GM18511 (cell line): ENCODE measurements around the gene MPP2.
"Not testable (repeated sequence)": the region's sequence is repeated elsewhere in the genome, so short reads cannot be mapped to it uniquely, and the experiment has no call there.

Source experiments
- ATAC-seq: cut with Tn5 transposase; IDR thresholded peaks from one replicate; pipeline ENCODE4 v1.9.1; 2021; ENCODE audit warnings: mild to moderate bottlenecking, moderate library complexity; ENCODE audit not compliant: unreplicated experiment

Gene MPP2

GRCh38 chr17:43852571-43852970 is 54.8 kb downstream of the MPP2 start:
- no peak for ATAC-seq

DNA sequence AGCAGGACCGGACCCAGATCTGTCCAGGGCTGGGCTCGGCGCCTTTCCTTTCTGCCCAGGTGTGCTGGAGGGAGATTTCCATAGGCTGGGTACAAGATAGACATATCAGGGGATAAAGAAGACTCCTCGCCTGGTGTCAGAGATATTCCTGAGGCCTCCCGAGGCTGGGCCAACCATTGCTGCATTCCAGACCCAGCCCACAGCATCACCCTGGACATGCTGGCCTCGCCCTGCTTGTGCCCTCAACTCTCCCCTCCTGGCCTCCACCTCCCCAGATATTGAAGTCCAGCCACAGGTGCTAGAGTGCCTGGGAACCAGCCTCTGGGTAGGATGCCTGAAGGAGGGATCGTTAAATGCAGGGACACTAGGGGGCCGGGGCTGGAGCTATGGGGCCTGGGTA is 58.2 kb downstream of the MPP2 start:
- no peak for ATAC-seq

GRCh38 chr17:43848601-43849000 is 58.7 kb downstream of the MPP2 start:
- no peak for ATAC-seq

GRCh38 chr17:43846963-43847371 is 60.4 kb downstream of the MPP2 start, which contains the start of gene CD300LG:
Gene CD300LG, plus strand, starts transcription at chr17:43847176. Its CDS starts 41 bp downstream, at chr17:43847217.
- no peak for ATAC-seq

DNA sequence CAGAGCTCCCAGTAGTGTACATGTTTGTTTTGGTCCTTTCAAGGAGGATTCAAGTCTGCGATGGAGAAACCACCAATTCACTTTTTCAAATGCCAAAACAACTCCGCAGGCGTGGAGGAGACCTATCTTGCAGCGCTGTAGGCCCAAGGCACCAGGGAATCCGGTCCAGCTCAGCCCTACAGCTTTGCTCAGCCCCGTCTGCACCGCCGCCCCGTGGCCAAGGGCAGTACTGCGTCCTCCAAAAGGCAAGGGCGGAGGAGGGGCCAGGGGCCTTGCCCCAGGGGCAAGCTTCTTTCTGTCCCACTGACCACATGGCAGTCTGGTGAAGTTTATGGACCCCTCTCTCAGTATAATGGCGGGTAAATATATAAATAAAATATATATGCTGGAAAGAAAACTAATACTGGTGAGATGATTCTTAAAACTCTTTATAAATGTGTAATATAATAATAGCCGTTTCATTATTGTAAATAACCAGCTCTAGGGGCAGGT is 61.1 kb downstream of the MPP2 start:
- ATAC-seq: peak; percentile 45

GRCh38 chr17:43845766-43846165 is 61.6 kb downstream of the MPP2 start:
- ATAC-seq: no peak

GRCh38 chr17:43844241-43844640 is 63.1 kb downstream of the MPP2 start:
- no peak for ATAC-seq

GRCh38 chr17:43842975-43843325 is 64.4 kb downstream of the MPP2 start:
- no peak for ATAC-seq

GRCh38 chr17:43842091-43842974 is 65.0 kb downstream of the MPP2 start:
- ATAC-seq: not testable (repeated sequence)

DNA sequence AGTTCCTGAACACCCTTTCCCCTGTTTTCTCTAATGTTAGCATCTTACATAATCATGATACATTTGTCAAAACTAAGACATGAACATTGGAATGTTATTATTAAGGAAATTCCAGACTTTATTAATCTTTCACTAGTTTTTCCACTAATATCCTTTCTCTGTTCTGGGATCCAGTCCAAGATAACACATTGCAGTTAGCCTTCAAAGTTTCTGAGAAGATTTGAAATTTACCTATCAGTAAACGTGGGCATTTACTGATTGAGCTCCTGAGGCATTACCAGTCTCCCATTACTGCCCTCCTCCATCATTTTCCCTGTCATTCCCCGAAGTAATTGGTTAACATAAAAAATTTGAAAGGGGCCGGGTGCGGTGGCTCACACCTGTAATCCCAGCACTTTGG is 66.1 kb downstream of the MPP2 start:
- ATAC-seq: no peak

DNA sequence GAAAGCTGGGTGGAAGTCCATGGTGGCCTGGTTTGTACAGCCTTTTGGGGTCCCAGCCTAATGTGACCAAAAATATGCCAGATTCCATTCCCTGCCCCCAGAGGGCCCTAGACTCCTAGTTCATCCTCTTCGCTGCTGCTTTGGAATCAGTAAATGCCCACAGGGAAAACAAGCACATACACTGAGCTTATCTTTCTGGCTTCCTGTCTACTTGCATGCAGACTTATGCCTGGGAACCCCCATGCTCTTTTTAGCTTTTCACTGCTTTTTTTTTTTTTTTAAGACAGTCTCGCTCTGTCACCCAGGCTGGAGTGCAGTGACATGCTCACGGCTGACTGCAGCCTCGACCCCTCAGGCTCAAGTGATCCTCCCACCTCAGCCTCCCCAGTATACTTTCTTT is 66.5 kb downstream of the MPP2 start:
- no peak for ATAC-seq

GRCh38 chr17:43839670-43840108 is 67.6 kb downstream of the MPP2 start:
- ATAC-seq: no peak

DNA sequence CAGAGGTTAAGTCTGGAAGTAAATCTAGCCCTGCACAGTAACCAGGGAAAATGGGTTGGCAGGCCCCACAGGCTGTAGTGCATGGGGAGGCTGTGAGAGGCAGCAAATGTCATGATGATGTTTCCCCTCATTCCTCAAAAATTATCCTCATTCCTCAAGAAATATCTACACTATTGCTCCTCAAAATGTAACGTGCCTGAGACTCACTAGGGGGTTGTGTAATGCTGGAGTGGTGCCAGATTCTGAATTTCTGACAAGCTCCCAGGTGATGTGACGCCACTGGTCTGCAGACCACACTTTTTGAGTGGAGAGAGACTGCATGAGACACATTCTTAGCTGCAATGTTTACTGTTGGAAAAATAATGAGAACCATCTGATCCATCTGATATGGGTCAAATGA is 73.2 kb downstream of the MPP2 start:
- no peak for ATAC-seq

GRCh38 chr17:43832976-43833829 is 74.1 kb downstream of the MPP2 start, which contains the start of gene MPP3:
Gene MPP3, minus strand, starts transcription at chr17:43833146. Its CDS starts 1,240 bp downstream, at chr17:43831906.
- ATAC-seq: no peak

GRCh38 chr17:43832168-43832975 is 75.0 kb downstream of the MPP2 start:
- no peak for ATAC-seq

- ATAC-seq: no peak
These were observed 75.7 kb downstream of the MPP2 start for GRCh38 chr17:43831633-43832032.

- ATAC-seq: no peak
These were observed 76.7 kb downstream of the MPP2 start for GRCh38 chr17:43830510-43831140.

DNA sequence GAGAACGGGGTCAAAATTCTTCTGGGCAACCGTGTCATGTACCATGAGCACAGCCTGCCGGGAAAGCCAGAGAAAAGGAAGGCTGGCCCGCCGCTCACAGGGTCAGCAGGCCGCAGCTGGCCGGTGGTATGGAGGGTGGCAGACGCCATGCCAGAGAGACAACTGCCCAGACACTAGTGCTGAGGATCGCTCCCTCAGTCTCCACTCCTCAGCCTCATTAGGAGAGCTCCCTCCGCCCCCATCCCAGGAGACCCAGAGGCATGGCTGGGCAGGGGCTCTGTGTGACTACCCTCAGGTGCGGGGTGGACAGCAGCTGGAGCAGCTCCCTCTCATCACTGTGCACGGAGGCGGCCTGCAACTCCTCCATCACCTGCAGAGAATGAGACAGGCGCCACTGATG is 77.6 kb downstream of the MPP2 start:
- ATAC-seq: no peak

- no peak for ATAC-seq
These were observed 79.7 kb downstream of the MPP2 start for GRCh38 chr17:43827596-43827995.

GRCh38 chr17:43826206-43826605 is 81.1 kb downstream of the MPP2 start:
- ATAC-seq: no peak
